T-helper 2 cell treated with Interferon-gamma antibody and Interleukin-4, amounts not matched to agents 100 ng/mL and 5 ng/mL, for 36 hours (primary cell): Measurements from ENCODE around the gene RSBN1L. TPM values are rescaled to one million over a fixed set of nuclear protein-coding genes. Genes with fewer than 3 reads are reported as not detected.

Source experiments
- intact Hi-C: fragments of 100-400 bp; cut with micrococcal nuclease; formaldehyde crosslinking; loops from one replicate; pipeline ENCODE4 v1.15.1; 2023
- total RNA-seq: library from RNA; stranded (reverse); gene quantifications from 2 replicates; pipeline ENCODE4 v1.2.3, GENCODE V29; 2022

The RSBN1L gene
- total RNA-seq, 1 donor from 2014 or later = 30.8 TPM

DNA sequence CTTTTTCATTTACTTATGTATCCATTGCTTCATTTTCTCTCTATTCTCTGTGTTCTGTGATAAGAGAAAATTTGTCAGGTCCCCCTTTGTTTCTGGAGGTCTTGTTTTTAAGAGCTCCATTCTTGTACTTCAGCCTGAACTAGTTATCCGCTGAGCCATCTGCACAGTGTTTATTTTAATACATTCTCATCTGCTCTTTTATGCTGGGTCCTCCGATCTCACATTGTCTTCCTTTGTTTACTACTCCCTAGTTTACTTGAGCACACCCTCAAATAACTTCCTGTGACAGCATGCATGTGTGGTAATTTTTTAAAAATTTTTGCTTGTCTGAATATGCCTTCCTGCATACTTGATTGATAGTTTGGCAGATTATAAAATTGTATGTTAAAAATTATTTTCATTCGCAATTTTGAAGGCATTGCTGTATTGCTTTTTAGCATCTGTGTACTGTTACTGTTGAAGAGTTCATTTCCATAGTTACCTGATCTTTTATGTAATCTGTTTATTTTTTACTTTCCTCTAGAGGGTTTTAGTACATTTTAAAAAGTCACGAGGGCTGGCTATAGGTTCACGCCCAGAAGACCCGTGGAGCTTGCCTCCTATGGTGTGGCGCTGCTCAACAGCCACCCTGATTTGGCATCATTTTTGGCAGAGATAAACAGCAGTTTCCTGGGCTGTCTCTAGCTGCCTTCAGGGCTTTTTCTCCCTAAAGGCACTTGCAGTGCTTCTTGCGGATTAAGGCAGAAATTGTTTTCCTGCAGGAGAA, 31.9 kb downstream of the RSBN1L start:
- intact Hi-C loops = no loop called here

DNA sequence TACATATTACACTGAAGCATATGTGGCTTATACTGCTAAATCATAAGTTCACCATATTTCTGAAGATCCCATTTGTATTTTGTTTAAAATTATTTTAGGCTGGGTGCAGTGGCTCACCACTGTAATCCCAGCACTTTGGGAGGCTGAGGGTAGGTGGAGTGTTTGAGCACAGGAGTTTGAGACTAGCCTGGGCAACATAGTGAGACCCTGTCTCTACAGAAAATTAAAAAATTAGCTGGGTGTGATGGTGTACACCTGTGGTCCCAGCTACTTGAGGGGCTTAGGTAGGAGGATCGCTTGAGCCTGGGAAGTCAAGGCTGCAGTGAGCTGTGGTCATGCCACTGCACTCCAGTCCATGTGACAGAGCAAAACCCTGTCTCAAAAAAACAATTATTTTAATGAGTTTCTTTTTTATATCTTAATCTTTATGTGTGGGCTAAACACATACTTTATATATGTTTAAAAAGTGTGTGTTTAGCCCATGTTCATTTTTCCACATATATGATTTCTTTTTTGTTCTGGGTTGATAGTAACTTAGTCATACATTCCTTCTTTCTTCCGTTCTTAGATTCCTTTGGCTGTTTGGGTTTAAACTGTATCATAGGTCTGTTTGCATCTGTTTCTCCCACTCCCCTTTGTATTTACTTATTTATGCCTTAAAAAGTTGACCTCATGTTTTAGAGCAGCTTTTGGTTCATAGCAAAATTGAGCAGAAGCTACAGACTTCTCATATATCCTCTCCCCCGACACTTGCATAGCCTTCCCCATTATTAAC, 33.5 kb downstream of the RSBN1L start:
- intact Hi-C loops = no loop called here

GRCh38 chr7:77731716-77732115, 35.5 kb downstream of the RSBN1L start:
- intact Hi-C loops = no loop called here

GRCh38 chr7:77734659-77735421, 38.6 kb downstream of the RSBN1L start:
- intact Hi-C loops = no loop called here

DNA sequence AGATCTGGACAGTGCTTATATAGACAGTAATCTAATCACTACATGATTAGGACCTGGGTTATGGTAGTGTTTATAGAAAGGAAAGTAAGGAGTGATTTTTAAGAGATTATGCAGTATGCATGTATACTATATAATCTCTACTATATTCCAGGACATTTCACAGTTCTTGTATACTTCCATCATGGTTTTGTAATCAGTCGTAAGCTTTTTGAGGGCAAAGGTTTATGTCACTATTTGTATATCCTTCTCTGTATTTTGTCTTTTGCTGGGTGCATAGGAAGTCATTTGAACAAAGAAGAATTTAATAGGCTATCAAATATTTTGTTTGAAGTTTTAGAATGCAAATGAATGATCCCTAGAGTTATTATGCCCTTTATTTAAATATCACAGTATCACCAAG, 39.2 kb downstream of the RSBN1L start:
- intact Hi-C loops = no loop called here

- intact Hi-C loops = no loop called here
Observed at GRCh38 chr7:77736991-77737390, 40.7 kb downstream of the RSBN1L start.

DNA sequence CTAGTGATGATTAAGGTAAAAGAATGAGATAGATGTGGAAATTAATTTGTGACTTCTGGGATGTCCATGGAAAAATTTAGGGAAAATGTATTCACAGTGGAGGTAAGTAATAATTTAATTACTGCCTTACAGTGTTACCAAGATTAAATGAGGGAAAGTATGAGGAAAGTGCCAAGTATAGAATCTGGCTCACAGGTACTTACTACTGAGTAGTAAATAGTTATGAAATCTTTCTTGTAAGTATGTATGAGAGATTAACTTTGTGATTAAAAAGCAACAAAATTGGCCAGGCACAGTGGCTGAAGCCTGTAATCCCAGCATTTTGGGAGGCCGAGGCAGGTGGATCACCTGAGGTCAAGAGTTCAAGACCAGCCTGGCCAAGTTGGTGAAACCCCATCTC, 42.1 kb downstream of the RSBN1L start:
- intact Hi-C loops = no loop called here

DNA sequence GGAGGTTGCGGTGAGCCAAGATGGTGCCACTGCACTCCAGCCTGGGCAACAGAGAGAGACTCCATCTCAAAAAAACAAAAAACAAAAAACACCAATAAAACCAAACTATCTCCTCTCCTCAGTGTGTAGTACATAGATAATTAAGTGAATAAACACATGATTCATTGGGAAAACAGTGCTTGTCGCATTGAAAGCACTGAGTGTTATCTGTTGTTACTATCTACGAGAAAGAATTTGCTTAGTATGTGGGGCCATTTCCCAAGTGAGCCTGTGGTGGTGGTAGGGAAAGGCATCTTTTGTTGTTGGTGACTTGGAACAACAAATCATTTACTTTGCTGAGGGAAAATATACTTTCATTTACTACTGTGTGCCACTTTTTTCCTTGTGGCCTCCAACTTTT, 42.6 kb downstream of the RSBN1L start:
- intact Hi-C loops = no loop called here

- intact Hi-C loops = no loop called here
Observed at GRCh38 chr7:77740257-77740656, 44.0 kb downstream of the RSBN1L start.

DNA sequence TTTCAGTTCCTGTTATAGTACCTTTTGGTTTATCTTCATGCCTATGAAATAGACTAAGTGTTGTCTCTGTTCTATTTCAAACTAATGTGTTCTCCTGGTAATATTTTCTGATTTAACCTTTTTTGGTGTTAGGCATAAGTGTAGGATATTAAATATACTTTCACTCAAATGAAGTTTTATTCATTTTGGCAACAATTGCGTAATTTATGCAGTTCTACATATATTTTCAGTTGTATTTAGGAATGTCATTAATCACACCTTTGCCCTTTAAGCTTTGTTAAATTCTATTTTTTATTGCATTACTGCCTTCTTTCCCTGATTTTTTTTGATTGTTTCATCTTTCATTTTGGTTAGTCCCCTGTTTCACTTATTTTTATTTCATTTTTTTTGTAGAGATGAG, 47.3 kb downstream of the RSBN1L start:
- intact Hi-C loops = no loop called here

DNA sequence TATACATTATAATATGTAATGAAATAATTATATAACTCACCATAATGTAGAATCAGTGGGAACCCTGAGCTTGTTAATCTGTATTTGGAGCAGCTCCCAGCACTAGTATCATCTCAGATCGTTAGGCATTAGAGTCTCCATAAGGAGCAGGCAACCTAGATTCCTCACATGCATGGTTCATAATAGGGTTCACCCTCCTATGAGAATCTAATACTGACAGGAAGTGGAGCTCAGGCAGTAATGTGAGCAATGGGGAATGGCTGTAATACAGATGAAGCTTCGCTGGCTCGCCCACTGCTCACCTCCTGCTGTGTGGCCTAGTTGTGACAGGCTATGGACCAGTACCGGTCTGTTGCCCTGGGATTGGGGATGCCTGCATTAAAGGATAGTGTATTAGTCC, 49.5 kb downstream of the RSBN1L start:
- intact Hi-C loops = no loop called here

GRCh38 chr7:77746164-77746823, 50.0 kb downstream of the RSBN1L start:
- intact Hi-C loops = no loop called here

GRCh38 chr7:77746824-77747165, 50.5 kb downstream of the RSBN1L start:
- intact Hi-C loops = no loop called here

- intact Hi-C loops = no loop called here
Observed at GRCh38 chr7:77747178-77747577, 50.9 kb downstream of the RSBN1L start.

DNA sequence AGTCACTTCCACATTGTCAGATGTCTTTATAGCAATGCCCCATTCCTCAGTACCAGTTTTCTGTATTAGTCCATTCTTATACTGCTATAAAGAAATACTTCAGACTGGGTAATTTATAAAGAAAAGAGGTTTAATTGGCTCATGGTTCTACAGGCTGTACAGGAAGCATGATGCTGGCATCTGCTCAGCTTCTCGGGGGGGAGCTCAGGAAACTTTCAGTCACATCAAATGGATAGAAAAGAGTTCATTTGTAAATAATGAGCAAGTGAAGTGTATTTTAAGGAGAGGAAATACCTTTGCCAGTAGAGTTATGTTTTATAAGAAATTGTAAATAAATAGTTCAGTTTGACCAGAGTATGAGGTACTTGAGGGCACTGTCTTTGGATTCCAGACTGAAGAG, 51.5 kb downstream of the RSBN1L start:
- intact Hi-C loops = no loop called here

DNA sequence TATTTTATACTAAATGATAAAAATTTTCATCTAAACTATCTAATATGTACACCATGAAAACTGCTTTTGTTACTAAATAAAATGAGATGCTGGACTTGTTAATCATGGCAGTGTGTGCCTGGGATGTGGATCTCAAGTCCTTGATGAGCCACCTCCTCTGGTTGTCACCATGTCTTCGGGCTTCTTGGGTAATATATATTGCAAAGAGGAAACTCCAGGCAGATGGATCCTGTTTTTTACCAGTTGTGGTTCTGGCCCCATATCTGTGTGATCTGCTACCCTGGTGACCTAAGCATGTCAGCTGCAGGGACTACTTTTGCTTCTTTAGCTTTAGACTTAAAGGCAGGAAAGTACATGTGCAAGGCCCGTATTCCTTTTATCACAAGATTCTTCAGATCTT, 55.8 kb downstream of the RSBN1L start:
- intact Hi-C loops = no loop called here

DNA sequence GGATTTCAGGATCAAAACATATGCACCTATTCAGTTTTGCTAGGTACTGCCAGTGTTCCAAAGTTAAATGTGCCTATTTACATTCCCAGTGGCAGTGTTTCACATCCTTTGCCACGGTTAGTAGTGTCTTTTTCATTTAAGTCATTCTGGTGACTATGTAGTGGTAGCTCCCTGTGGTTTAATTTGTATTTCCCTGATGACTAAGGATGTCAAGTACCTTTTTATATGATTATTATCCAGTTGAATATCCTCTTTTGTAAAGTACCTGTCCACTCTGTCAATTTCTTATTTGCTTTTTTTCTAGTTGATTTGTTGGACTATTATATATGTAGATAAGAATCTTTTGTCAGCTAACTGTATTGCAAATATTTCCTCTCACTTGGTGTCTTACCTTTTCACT, 56.9 kb downstream of the RSBN1L start:
- intact Hi-C loops = no loop called here

DNA sequence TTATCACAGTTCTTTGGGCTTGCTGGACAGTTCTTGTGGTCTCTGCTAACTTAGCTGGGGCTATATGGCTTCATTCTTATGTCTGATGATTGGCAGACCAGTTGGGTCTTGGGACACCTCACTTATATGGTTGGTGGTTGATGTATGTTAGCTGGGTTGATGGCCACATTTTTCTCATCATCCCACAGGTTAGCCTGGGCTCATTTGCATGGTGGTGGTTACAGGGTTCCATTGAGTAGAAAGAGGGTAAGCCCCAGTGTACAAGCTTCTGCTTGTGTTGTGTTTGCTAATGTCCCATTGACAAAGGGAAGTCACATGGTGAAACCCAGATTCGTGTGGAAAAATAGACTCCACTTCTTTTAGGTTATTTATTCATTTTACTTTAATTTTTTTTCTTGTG, 61.3 kb downstream of the RSBN1L start:
- intact Hi-C loops = no loop called here

GRCh38 chr7:77759294-77759889, 63.1 kb downstream of the RSBN1L start:
- intact Hi-C loops = loop anchor here (1.0 to 2.0 kb wide), 5 partner anchors 39 to 177 kb away; partner anchors contain the start of genes PHTF2, RSBN1L and TMEM60

- intact Hi-C loops = no loop called here
Observed at GRCh38 chr7:77760809-77761453, 64.7 kb downstream of the RSBN1L start.

- intact Hi-C loops = no loop called here
Observed at GRCh38 chr7:77765481-77765880, 69.2 kb downstream of the RSBN1L start.
